Fibroblast of villous mesenchyme (primary cell): ENCODE data around the gene KRTAP10-12. TPM values are rescaled to one million over a fixed set of nuclear protein-coding genes. Genes with fewer than 3 reads are reported as not detected.
"Not testable (repeated sequence)": the region's sequence is repeated elsewhere in the genome, so short reads cannot be mapped to it uniquely, and the experiment has no call there.

Experiments
- DNase-seq: peaks from one replicate; pipeline ENCODE4 v3.0.0-alpha.2; 2010; ENCODE audit warnings: low read depth
- H3K4me3 ChIP-seq: 2 replicates; pipeline ENCODE4 v1.5.1; 2011; ENCODE audit warnings: low read depth, mild to moderate bottlenecking, low read length
- CTCF ChIP-seq: IDR thresholded peaks from 2 replicates; pipeline ENCODE4 v1.5.1; 2012; ENCODE audit warnings: low read depth, mild to moderate bottlenecking, low read length; ENCODE audit not compliant: insufficient read depth
- total RNA-seq: library from RNA; depleted of rRNA; stranded (reverse); fragments of >200 nt; gene quantifications from 2 replicates; pipeline ENCODE4 v1.2.3, GENCODE V29; 2012

Gene KRTAP10-12
- total RNA-seq, 1 donor: not detected

GRCh38 chr21:44658913-44659595 lies 37.9 kb upstream of the KRTAP10-12 start:
- no peak overlapping the region for H3K4me3 ChIP-seq
- DNase-seq: no peak
- TF ChIP-seq CTCF: no peak

- not testable (repeated sequence) for H3K4me3 ChIP-seq
These were observed 35.4 kb upstream of the KRTAP10-12 start for GRCh38 chr21:44661567-44661966.

GRCh38 chr21:44664691-44665090 lies 32.3 kb upstream of the KRTAP10-12 start:
- no peak for TF ChIP-seq CTCF
- no peak overlapping the region for H3K4me3 ChIP-seq
- no peak for DNase-seq

More at GRCh38 chr21:44661567-44661966, 35.4 kb upstream of the KRTAP10-12 start:
- not testable (repeated sequence) for DNase-seq

- no peak within 1 kb of the TSS for H3K4me3 ChIP-seq
- no peak for TF ChIP-seq CTCF
- no peak for DNase-seq
These were observed 30.3 kb upstream of the KRTAP10-12 start, which contains the start of gene KRTAP12-2 for GRCh38 chr21:44666401-44667320. TSS of gene KRTAP12-2 (minus strand) at chr21:44666927. CDS start at chr21:44666886, 41 bp downstream.

- no peak overlapping the region for H3K4me3 ChIP-seq
- no peak for DNase-seq
- TF ChIP-seq CTCF: no peak
These were observed 29.4 kb upstream of the KRTAP10-12 start for GRCh38 chr21:44667612-44668011.

- TF ChIP-seq CTCF: no peak
- no peak for DNase-seq
- H3K4me3 ChIP-seq: no peak overlapping the region
These were observed 26.1 kb upstream of the KRTAP10-12 start for GRCh38 chr21:44670642-44671432.

GRCh38 chr21:44671911-44672310 lies 25.1 kb upstream of the KRTAP10-12 start:
- no peak overlapping the region for H3K4me3 ChIP-seq
- TF ChIP-seq CTCF: no peak
- DNase-seq: no peak
